HCEC 1CT (cell line): ENCODE measurements around the gene POLR3F.
"Not testable (repeated sequence)": the region's sequence is repeated elsewhere in the genome, so short reads cannot be mapped to it uniquely, and the experiment has no call there.

ENCODE experiments used
- DNase-seq: peaks from one replicate; pipeline ENCODE4 v3.0.0-alpha.2; 2017

The POLR3F gene

GRCh38 chr20:18507218-18508191 lies 40.3 kb downstream of the POLR3F start, which contains the start of gene SEC23B:
Gene SEC23B (plus strand): TSS chr20:18507940. CDS start chr20:18510836, 2,896 bp downstream.
- peak; percentile 97 for DNase-seq

GRCh38 chr20:18511571-18511970 lies 44.4 kb downstream of the POLR3F start:
- DNase-seq: no peak

DNA sequence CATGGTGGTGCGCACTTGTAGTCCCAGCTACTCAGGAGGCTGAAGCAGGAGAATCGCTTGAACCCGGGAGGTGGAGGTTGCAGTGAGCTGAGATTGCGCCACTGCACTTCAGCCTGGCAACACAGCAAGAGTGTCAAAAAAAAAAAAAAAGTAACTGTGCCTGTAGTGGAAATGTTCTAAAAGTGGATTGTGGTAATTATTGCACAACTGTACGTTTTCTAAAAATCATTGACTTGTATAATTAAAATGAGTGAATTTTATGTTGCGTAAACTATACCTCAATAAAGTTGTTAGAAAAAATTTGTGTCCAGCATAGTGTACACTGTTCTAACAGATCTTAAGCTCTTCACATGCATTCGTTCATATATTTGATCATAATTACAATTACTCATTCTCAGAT lies 46.0 kb downstream of the POLR3F start:
- DNase-seq: no peak

GRCh38 chr20:18514127-18514526 lies 46.9 kb downstream of the POLR3F start:
- DNase-seq: no peak

DNA sequence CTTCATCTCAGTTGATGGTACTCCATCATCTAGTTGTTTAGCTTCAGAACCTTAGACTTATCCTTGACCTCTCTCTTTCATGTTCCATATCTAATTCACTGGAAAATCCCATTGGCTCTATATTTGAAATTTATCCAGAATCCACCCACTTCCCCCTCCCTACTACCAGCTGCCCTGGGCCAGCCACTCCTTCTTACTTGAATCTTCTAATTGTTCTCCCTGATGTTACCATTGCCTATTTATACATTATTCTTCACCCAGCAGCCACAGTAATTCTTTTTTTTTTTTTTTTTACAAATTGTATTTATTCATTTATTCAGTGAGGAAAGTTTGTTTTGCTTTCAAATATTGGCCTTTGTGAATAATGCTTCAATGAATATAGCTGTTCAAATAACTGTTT lies 48.8 kb downstream of the POLR3F start:
- no peak for DNase-seq

DNA sequence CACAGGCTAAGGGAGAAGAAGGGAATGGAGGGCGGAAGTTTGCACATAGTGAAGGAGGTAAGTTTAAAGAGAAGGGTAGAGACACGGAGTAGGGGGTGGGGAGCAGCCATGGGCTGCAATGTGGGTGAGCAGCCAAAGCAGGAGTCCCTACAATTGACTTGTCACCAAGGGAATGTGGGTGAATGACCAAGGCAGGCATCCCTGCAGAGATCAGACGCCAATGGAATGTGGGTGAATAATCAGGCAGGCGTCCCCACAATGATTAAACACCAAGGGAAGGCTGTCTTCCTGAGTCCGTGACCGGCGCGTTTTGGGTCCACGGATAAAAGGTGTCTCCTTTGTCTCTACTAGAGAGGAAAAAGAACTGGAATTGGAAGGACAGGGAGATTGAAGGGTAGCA lies 54.9 kb downstream of the POLR3F start:
- peak; percentile 29 for DNase-seq

GRCh38 chr20:18523066-18523465 lies 55.9 kb downstream of the POLR3F start:
- no peak for DNase-seq

GRCh38 chr20:18524646-18525045 lies 57.5 kb downstream of the POLR3F start:
- peak; percentile 77 for DNase-seq

GRCh38 chr20:18526761-18527160 lies 59.6 kb downstream of the POLR3F start:
- not testable (repeated sequence) for DNase-seq

- no peak for DNase-seq
These were observed 60.1 kb downstream of the POLR3F start for GRCh38 chr20:18527339-18527738.

GRCh38 chr20:18527836-18528235 lies 60.6 kb downstream of the POLR3F start:
- DNase-seq: peak; percentile 89

DNA sequence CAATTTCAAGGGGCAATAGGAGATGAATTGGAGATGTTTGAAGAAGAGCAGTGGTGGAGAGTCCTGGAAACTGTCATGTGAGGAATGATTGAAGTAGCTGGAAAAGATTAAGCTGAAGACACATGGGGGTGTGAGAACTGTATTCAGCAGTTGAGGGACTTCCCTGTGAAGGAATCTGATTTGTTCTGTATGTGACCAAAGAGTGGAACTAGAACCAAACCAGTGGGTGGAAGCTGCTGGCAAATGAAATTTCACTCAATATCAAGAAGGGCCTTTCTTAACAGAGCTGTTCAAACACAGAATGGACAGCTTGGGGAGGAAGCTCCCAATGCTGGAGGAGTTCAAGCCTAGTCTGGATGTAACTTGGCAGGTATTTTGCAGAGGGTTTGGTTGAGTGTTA lies 61.9 kb downstream of the POLR3F start:
- no peak for DNase-seq

DNA sequence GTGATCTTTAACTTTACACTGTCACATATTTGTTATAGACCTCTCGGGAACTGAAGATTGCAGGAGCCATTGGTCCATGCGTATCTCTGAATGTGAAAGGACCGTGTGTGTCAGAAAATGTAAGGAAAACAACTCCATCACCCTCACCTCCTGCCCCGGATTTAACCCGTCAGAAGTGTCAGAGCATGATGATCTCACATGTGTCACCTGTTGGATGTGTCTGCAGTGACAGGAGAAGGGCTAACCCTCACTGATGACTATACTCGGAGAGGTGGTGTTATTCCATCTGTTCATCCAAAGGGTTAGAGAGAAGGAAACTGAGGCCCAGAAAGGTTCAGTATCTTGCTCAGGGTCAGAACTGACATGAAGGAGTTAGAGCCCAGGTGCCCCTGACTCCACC lies 65.4 kb downstream of the POLR3F start:
- no peak for DNase-seq

DNA sequence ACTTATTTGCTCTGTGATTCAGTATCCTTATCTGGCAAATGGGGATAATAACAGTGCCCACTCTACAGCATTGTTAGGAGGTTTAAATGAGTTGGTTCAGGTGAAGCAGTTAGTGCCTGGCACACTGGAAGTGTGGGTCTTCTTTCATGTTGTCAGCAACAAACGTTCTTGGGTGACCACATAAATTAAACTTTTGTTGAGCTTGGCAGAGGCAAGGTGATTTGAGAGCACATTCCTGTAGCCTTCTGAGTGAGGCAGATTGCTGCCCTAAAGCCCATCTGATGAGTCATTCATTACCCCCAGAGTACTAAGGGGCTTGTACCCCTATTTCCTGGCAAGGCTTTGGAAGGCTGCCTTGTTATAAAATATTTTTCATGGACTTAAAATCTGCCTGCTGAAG lies 66.3 kb downstream of the POLR3F start:
- no peak for DNase-seq

- DNase-seq: no peak
These were observed 66.9 kb downstream of the POLR3F start for GRCh38 chr20:18533978-18534644.
